Suprapubic skin (tissue), 4 donors: ENCODE data around the gene MGAT3. TPM values are rescaled to one million over a fixed set of nuclear protein-coding genes. Genes with fewer than 3 reads are reported as not detected.

Source experiments
- DNase-seq, 2 donors: peaks; one replicate each; pipeline ENCODE4 v3.0.0-alpha.2; 2019; ENCODE audit warnings: low spot score in 2 of 2
- H3K27ac ChIP-seq: fragments of 200-600 bp; sonication (generic); one replicate; pipeline ENCODE4 v1.5.1; 2019
- H3K27me3 ChIP-seq: fragments of 200-600 bp; sonication (generic); one replicate; pipeline ENCODE4 v1.5.1; 2019
- H3K36me3 ChIP-seq: fragments of 200-600 bp; sonication (generic); one replicate; pipeline ENCODE4 v1.5.1; 2019
- H3K4me1 ChIP-seq: fragments of 200-600 bp; sonication (generic); one replicate; pipeline ENCODE4 v1.5.1; 2019
- H3K4me3 ChIP-seq: fragments of 200-600 bp; sonication (generic); one replicate; pipeline ENCODE4 v1.5.1; 2019; ENCODE audit warnings: mild to moderate bottlenecking
- H3K9me3 ChIP-seq: fragments of 200-600 bp; sonication (generic); one replicate; pipeline ENCODE4 v1.5.1; 2019
- CTCF ChIP-seq, 2 donors: fragments of 200-600 bp in 1 of 2; fragments of 450-650 bp in 1 of 2; sonication (generic) in 1 of 2; IDR thresholded peaks; one replicate each; pipeline ENCODE4 v1.5.1; 2016 to 2019; ENCODE audit warnings: antibody characterized with exemption in 2 of 2, mild to moderate bottlenecking in 1 of 2, moderate library complexity in 1 of 2
- EP300 ChIP-seq: sonication (generic); formaldehyde crosslinking; IDR thresholded peaks from one replicate; pipeline ENCODE4 v1.6.1; 2017; ENCODE audit warnings: antibody characterized with exemption
- POLR2A ChIP-seq, 2 donors: fragments of 450-650 bp; IDR thresholded peaks; one replicate each; pipeline ENCODE4 v1.6.1; 2017; ENCODE audit warnings: antibody characterized with exemption in 2 of 2, mild to moderate bottlenecking in 2 of 2, moderate library complexity in 2 of 2
- POLR2AphosphoS5 ChIP-seq, 3 donors: sonication (generic); formaldehyde crosslinking; IDR thresholded peaks; one replicate each; pipeline ENCODE4 v1.6.1; 2017; ENCODE audit warnings: antibody characterized with exemption in 3 of 3
- WGBS: methylation state at CpG from one replicate; pipeline ENCODE4 v1.1.5; 2018; 5-methylcytosine and 5-hydroxymethylcytosine counted together
- total RNA-seq, 4 donors: library from RNA; depleted of rRNA; stranded (reverse); fragments of >200 nt; gene quantifications; one replicate each; pipeline ENCODE4 v1.1.0, GENCODE V29; 2016

The MGAT3 gene
- total RNA-seq, 4 donors from 2014 or later, result 2.2 to 3.7 (median 3.0) TPM

- DNase-seq, result peak; percentile 91 to 93
- no peaks in the 10 kb centered on the region for H3K27me3 ChIP-seq
- H3K4me1 ChIP-seq, result peaks cover 41% of the 10 kb centered on the region
- H3K9me3 ChIP-seq, result no peaks in the 10 kb centered on the region
- 6% methylated on average over 4 of the region's 41 CpGs for WGBS
- no peak overlapping the region for H3K27ac ChIP-seq
- peak overlapping the region; percentile 12 for H3K4me3 ChIP-seq
- peak; percentile 85 to 95 for TF ChIP-seq CTCF (IDR thresholded peaks at IDR 0.05)
- TF ChIP-seq POLR2AphosphoS5 (IDR thresholded peaks at IDR 0.05), result no peak
- peaks cover 1% of the 10 kb centered on the region for H3K36me3 ChIP-seq
Measured at GRCh38 chr22:39534591-39535356, 78.0 kb downstream of the MGAT3 start.

- Histone ChIP-seq H3K27ac (no peak overlapping the region), H3K9me3 (no peaks in the 10 kb centered on the region), H3K27me3 (no peaks in the 10 kb centered on the region), H3K4me3 (no peak overlapping the region), H3K36me3 (no peaks in the 10 kb centered on the region), H3K4me1 (peaks cover 35% of the 10 kb centered on the region)
- DNase-seq, result no peak
- TF ChIP-seq POLR2A (IDR thresholded peaks at IDR 0.05) (no peak), POLR2AphosphoS5 (IDR thresholded peaks at IDR 0.05) (no peak), CTCF (IDR thresholded peaks at IDR 0.05) (no peak), EP300 (no peak)
- 63% methylated on average over 4 of the region's 13 CpGs for WGBS
Measured at GRCh38 chr22:39535357-39535725, 78.5 kb downstream of the MGAT3 start.

- WGBS, result 89% methylated on average over 14 of the region's 15 CpGs
- Histone ChIP-seq H3K27ac (no peak overlapping the region), H3K9me3 (no peaks in the 10 kb centered on the region), H3K4me3 (no peak overlapping the region), H3K27me3 (no peaks in the 10 kb centered on the region), H3K4me1 (peaks cover 29% of the 10 kb centered on the region), H3K36me3 (no peaks in the 10 kb centered on the region)
- no peak for DNase-seq
- TF ChIP-seq POLR2A (IDR thresholded peaks at IDR 0.05), result no peak
- TF ChIP-seq POLR2AphosphoS5 (IDR thresholded peaks at IDR 0.05), result no peak
- no peak for TF ChIP-seq CTCF (IDR thresholded peaks at IDR 0.05)
- no peak for TF ChIP-seq EP300
Measured at GRCh38 chr22:39535831-39536449, 79.1 kb downstream of the MGAT3 start.

- Histone ChIP-seq H3K36me3 (no peaks in the 10 kb centered on the region), H3K27ac (no peak overlapping the region), H3K4me1 (peaks cover 21% of the 10 kb centered on the region), H3K27me3 (no peaks in the 10 kb centered on the region), H3K9me3 (no peaks in the 10 kb centered on the region), H3K4me3 (no peak overlapping the region)
- no peak for DNase-seq
- no peak for TF ChIP-seq POLR2AphosphoS5 (IDR thresholded peaks at IDR 0.05)
- no peak for TF ChIP-seq EP300
- no peak for TF ChIP-seq CTCF (IDR thresholded peaks at IDR 0.05)
- TF ChIP-seq POLR2A (IDR thresholded peaks at IDR 0.05), result no peak
- WGBS, result 56% methylated on average over 7 of the region's 8 CpGs
Measured at GRCh38 chr22:39536711-39537110, 79.9 kb downstream of the MGAT3 start.

GRCh38 chr22:39537975-39538374 is 81.2 kb downstream of the MGAT3 start:
- H3K4me1 ChIP-seq, result peaks cover 14% of the 10 kb centered on the region
- WGBS, result 49% methylated on average over 2 of the region's 2 CpGs
- no peak for TF ChIP-seq CTCF (IDR thresholded peaks at IDR 0.05)
- no peak for TF ChIP-seq EP300
- no peak for TF ChIP-seq POLR2A (IDR thresholded peaks at IDR 0.05)
- no peak for TF ChIP-seq POLR2AphosphoS5 (IDR thresholded peaks at IDR 0.05)
- no peaks in the 10 kb centered on the region for H3K9me3 ChIP-seq
- H3K27ac ChIP-seq, result no peak overlapping the region
- H3K36me3 ChIP-seq, result no peaks in the 10 kb centered on the region
- H3K27me3 ChIP-seq, result peaks cover 6% of the 10 kb centered on the region
- no peak for DNase-seq
- no peak overlapping the region for H3K4me3 ChIP-seq
